D341Med (cell line): ENCODE measurements around the gene ZNF581.

Experiments used
- DNase-seq: peaks from one replicate; pipeline ENCODE4 v3.0.0; 2012; ENCODE audit warnings: low spot score

ZNF581 gene

GRCh38 chr19:55666343-55667005 lies 23.0 kb downstream of the ZNF581 start:
- no peak for DNase-seq

- DNase-seq: no peak
Observed at GRCh38 chr19:55667006-55667381, 23.5 kb downstream of the ZNF581 start.

GRCh38 chr19:55667511-55667910 lies 24.1 kb downstream of the ZNF581 start:
- DNase-seq: no peak

- no peak for DNase-seq
Observed at GRCh38 chr19:55667958-55668357, 24.5 kb downstream of the ZNF581 start.

GRCh38 chr19:55668603-55669348 lies 25.3 kb downstream of the ZNF581 start:
- DNase-seq: no peak

GRCh38 chr19:55669418-55670279 lies 26.2 kb downstream of the ZNF581 start:
- DNase-seq: no peak

GRCh38 chr19:55670280-55671053 lies 27.0 kb downstream of the ZNF581 start:
- DNase-seq: no peak

- no peak for DNase-seq
Observed at GRCh38 chr19:55671054-55671378, 27.6 kb downstream of the ZNF581 start.

GRCh38 chr19:55672418-55672817 lies 29.0 kb downstream of the ZNF581 start:
- no peak for DNase-seq

GRCh38 chr19:55673465-55673864 lies 30.0 kb downstream of the ZNF581 start:
- DNase-seq: no peak

- DNase-seq: no peak
Observed at GRCh38 chr19:55673889-55674288, 30.4 kb downstream of the ZNF581 start.

- DNase-seq: no peak
Observed at GRCh38 chr19:55674459-55674840, 31.0 kb downstream of the ZNF581 start.

GRCh38 chr19:55674841-55675660 lies 31.6 kb downstream of the ZNF581 start, which contains the start of gene EPN1:
Gene EPN1, plus strand, starts transcription at chr19:55675226. Its CDS starts 3,402 bp downstream, at chr19:55678628.
- peak; percentile 99 for DNase-seq

- DNase-seq: no peak
Observed at GRCh38 chr19:55675661-55676354, 32.4 kb downstream of the ZNF581 start.

GRCh38 chr19:55676383-55676782 lies 32.9 kb downstream of the ZNF581 start:
- DNase-seq: no peak

GRCh38 chr19:55676889-55677505 lies 33.5 kb downstream of the ZNF581 start:
- no peak for DNase-seq

- no peak for DNase-seq
Observed at GRCh38 chr19:55677572-55678028, 34.2 kb downstream of the ZNF581 start.

- DNase-seq: no peak
Observed at GRCh38 chr19:55678121-55678671, 34.7 kb downstream of the ZNF581 start.
